Suprapubic skin (tissue), 4 donors: ENCODE results near the gene VRTN. TPM values are rescaled to one million over a fixed set of nuclear protein-coding genes. Genes with fewer than 3 reads are reported as not detected.
"Not testable (repeated sequence)": the region's sequence is repeated elsewhere in the genome, so short reads cannot be mapped to it uniquely, and the experiment has no call there.

Experiments used
- DNase-seq, 2 donors: peaks; one replicate each; pipeline ENCODE4 v3.0.0-alpha.2; 2019; ENCODE audit warnings: low spot score in 2 of 2
- H3K27ac ChIP-seq: fragments of 200-600 bp; sonication (generic); one replicate; pipeline ENCODE4 v1.5.1; 2019
- H3K27me3 ChIP-seq: fragments of 200-600 bp; sonication (generic); one replicate; pipeline ENCODE4 v1.5.1; 2019
- H3K36me3 ChIP-seq: fragments of 200-600 bp; sonication (generic); one replicate; pipeline ENCODE4 v1.5.1; 2019
- H3K4me1 ChIP-seq: fragments of 200-600 bp; sonication (generic); one replicate; pipeline ENCODE4 v1.5.1; 2019
- H3K4me3 ChIP-seq: fragments of 200-600 bp; sonication (generic); one replicate; pipeline ENCODE4 v1.5.1; 2019; ENCODE audit warnings: mild to moderate bottlenecking
- H3K9me3 ChIP-seq: fragments of 200-600 bp; sonication (generic); one replicate; pipeline ENCODE4 v1.5.1; 2019
- EP300 ChIP-seq: sonication (generic); formaldehyde crosslinking; IDR thresholded peaks from one replicate; pipeline ENCODE4 v1.6.1; 2017; ENCODE audit warnings: antibody characterized with exemption
- POLR2A ChIP-seq, 2 donors: fragments of 450-650 bp; IDR thresholded peaks; one replicate each; pipeline ENCODE4 v1.6.1; 2017; ENCODE audit warnings: antibody characterized with exemption in 2 of 2, mild to moderate bottlenecking in 2 of 2, moderate library complexity in 2 of 2
- POLR2AphosphoS5 ChIP-seq, 3 donors: sonication (generic); formaldehyde crosslinking; IDR thresholded peaks; one replicate each; pipeline ENCODE4 v1.6.1; 2017; ENCODE audit warnings: antibody characterized with exemption in 3 of 3
- WGBS: methylation state at CpG from one replicate; pipeline ENCODE4 v1.1.5; 2018; 5-methylcytosine and 5-hydroxymethylcytosine counted together
- total RNA-seq, 4 donors: library from RNA; depleted of rRNA; stranded (reverse); fragments of >200 nt; gene quantifications; one replicate each; pipeline ENCODE4 v1.1.0, GENCODE V29; 2016
- TF ChIP-seq, protein P1 (sequence below), 2 donors: fragments of 200-600 bp in 1 of 2; fragments of 450-650 bp in 1 of 2; sonication (generic) in 1 of 2; IDR thresholded peaks; one replicate each; pipeline ENCODE4 v1.5.1; 2016 to 2019; ENCODE audit warnings: antibody characterized with exemption in 2 of 2, mild to moderate bottlenecking in 1 of 2, moderate library complexity in 1 of 2

VRTN gene
- total RNA-seq, 4 donors from 2014 or later, result 0.17 to 0.21 TPM; not detected in 2

DNA sequence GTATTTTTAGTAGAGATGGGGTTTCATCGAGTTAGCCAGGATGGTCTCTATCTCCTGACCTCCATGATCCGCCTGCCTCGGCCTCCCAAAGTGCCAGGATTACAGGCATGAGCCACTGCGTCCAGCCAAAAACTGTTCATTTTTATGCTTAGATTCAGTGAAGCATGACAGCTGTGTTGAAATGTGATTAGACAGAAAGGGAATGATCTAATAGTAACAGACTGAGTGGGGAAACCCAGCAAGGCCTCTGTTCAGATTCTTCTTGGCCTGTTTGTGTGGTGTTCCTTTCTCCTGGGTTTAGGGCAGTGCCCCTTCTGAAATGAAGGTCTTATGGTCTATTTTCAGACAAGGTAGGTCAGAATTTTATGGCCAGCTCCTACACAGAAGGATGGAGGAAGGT lies 33.7 kb upstream of the VRTN start:
- DNase-seq, result no peak

DNA sequence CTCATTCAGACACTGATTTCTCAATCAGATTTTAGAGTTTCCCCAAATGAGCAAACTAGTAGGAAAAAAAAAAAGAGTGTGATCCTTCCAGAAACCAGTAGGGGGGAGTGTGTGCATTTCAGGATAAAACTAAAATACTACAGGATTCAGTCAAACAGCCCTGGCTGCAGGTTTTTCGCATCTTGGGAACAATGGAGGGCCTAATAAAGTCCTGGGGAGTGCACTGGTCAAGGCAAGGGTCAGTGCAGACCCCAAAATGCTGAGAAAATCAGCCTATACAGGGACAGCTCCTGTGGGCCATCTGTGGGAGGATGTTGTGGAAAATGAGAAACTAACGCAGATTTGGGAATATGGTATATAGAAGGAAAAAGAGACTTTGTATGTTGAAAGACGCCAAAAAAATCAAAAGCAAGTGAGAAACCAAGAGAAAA lies 23.3 kb upstream of the VRTN start:
- Histone ChIP-seq H3K4me1 (no peaks in the 10 kb centered on the region), H3K9me3 (no peaks in the 10 kb centered on the region), H3K4me3 (no peak overlapping the region), H3K27me3 (no peaks in the 10 kb centered on the region), H3K27ac (no peak overlapping the region), H3K36me3 (no peaks in the 10 kb centered on the region)
- TF ChIP-seq, protein P1, sequence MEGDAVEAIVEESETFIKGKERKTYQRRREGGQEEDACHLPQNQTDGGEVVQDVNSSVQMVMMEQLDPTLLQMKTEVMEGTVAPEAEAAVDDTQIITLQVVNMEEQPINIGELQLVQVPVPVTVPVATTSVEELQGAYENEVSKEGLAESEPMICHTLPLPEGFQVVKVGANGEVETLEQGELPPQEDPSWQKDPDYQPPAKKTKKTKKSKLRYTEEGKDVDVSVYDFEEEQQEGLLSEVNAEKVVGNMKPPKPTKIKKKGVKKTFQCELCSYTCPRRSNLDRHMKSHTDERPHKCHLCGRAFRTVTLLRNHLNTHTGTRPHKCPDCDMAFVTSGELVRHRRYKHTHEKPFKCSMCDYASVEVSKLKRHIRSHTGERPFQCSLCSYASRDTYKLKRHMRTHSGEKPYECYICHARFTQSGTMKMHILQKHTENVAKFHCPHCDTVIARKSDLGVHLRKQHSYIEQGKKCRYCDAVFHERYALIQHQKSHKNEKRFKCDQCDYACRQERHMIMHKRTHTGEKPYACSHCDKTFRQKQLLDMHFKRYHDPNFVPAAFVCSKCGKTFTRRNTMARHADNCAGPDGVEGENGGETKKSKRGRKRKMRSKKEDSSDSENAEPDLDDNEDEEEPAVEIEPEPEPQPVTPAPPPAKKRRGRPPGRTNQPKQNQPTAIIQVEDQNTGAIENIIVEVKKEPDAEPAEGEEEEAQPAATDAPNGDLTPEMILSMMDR (IDR thresholded peaks at IDR 0.05), result peak in 1 of 2 donors; percentile 39
- TF ChIP-seq EP300, result no peak
- no peak for DNase-seq
- 70% methylated on average over 3 of the region's 3 CpGs for WGBS

More for the DNA sequence above, 33.7 kb upstream of the VRTN start:
- H3K4me3 ChIP-seq, result no peak overlapping the region
- no peaks in the 10 kb centered on the region for H3K36me3 ChIP-seq
- H3K27me3 ChIP-seq, result no peaks in the 10 kb centered on the region
- H3K9me3 ChIP-seq, result no peaks in the 10 kb centered on the region
- no peak overlapping the region for H3K27ac ChIP-seq
- 94% methylated on average over 4 of the region's 4 CpGs for WGBS
- TF ChIP-seq POLR2AphosphoS5 (IDR thresholded peaks at IDR 0.05) (no peak), EP300 (no peak), POLR2A (IDR thresholded peaks at IDR 0.05) (no peak)
- TF ChIP-seq, protein P1 (IDR thresholded peaks at IDR 0.05), result no peak
- H3K4me1 ChIP-seq, result no peaks in the 10 kb centered on the region

DNA sequence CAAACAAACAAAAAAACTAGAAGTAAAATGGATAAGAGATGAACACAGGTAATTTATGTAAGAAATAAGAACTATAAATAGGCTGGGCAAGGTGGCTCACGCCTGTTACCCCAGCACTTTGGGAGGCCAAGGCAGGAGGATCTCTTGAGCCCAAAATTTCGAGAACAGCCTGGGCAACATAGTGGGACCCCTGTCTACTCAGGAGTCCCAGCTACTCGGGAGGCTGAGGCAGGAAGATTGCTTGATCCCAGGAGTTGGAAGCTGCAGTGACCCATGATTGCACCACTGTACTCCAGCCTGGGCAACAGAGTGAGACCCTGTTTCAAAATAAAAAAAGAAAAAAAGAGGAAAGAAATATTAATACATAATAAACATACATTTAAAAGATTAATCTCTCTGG lies 22.8 kb upstream of the VRTN start:
- H3K27me3 ChIP-seq, result no peaks in the 10 kb centered on the region
- 81% methylated on average over 3 of the region's 3 CpGs for WGBS
- H3K27ac ChIP-seq, result no peak overlapping the region
- no peak overlapping the region for H3K4me3 ChIP-seq
- no peak for DNase-seq
- H3K4me1 ChIP-seq, result no peaks in the 10 kb centered on the region
- H3K36me3 ChIP-seq, result no peaks in the 10 kb centered on the region
- H3K9me3 ChIP-seq, result no peaks in the 10 kb centered on the region
- TF ChIP-seq, protein P1 (IDR thresholded peaks at IDR 0.05), result no peak
- TF ChIP-seq POLR2A (IDR thresholded peaks at IDR 0.05), result no peak
- TF ChIP-seq EP300, result no peak
- TF ChIP-seq POLR2AphosphoS5 (IDR thresholded peaks at IDR 0.05), result no peak

DNA sequence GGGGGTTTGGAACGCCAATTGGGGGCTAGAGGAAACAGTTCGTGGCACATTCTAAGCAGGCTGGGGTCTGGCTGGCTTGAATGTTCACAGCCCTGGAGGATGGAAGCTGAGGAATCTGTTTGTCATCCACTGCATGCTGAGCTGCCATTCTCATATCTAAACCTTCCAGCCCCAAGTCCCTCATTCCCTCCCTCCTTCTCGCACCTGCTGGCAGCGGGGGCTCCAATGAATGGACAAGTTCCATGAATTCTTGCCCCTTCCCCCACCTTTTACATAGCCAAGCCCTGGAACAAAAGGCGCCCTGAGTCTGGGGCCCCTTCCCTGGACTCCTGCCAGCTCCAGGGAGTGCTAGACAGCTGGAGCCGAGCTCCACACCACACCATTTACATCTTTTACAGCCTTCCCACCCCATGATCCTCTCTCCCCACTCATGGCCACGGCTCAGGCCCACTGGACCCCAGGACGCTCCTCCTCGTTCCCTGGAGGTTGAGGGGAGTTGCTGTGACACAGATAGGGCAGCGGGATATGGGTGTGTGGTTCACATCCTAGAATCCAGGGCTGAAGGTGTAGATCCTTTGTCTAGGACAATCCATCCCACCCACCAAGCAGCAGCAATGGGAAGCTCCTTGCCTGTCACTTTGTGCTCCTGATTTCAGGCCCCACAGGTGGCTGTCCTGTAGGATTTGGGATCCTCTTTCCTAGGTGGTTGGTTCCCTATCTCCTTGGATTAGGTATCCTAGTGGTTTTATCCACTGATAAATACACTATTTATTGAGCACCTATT lies 21.7 kb upstream of the VRTN start:
- Histone ChIP-seq H3K36me3 (no peaks in the 10 kb centered on the region), H3K27ac (no peak overlapping the region), H3K9me3 (no peaks in the 10 kb centered on the region), H3K27me3 (no peaks in the 10 kb centered on the region), H3K4me1 (no peaks in the 10 kb centered on the region), H3K4me3 (no peak overlapping the region)
- DNase-seq, result no peak
- TF ChIP-seq, protein P1 (IDR thresholded peaks at IDR 0.05), result no peak
- TF ChIP-seq EP300 (no peak), POLR2A (IDR thresholded peaks at IDR 0.05) (no peak), POLR2AphosphoS5 (IDR thresholded peaks at IDR 0.05) (no peak)
- 35% methylated on average over 10 of the region's 10 CpGs for WGBS

DNA sequence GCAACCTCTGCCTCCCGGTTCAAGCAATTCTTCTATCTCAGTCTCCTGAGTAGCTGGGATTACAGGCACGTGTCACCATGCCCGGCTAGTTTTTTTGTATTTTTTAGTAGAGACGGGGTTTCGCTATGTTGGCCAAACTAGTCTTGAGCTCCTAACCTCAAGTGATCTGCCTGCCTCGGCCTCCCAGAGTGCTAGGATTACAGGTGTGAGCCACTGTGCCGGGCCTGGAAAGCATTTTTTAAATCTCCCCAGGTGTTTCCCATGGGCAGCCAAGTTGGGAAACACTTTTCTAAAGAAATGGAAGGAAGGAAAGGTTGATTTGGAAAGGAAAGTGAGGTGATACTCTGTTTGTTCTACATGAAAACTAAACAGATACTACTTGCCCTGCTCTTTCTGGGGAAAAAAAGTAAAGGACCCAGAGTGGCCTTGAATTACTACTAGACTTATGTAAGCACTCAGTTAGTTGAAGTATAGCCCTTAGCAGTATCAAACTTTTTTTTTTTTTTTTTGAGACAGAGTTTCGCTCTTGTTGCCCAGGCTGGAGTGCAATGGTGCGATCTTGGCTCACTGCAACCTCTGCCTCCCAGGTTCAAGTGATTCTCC lies 18.2 kb upstream of the VRTN start:
- H3K27ac ChIP-seq, H3K9me3 ChIP-seq, H3K4me3 ChIP-seq, H3K4me1 ChIP-seq, H3K27me3 ChIP-seq, DNase-seq, H3K36me3 ChIP-seq: not testable (repeated sequence)
- WGBS, result 89% methylated on average over 9 of the region's 9 CpGs
